T47D (cell line): ENCODE data around the gene WDR48.

Source experiments
- DNase-seq, 2 experiments: peaks; one replicate each; pipeline versions ENCODE4 v3.0.0 to v3.0.0-alpha.2; 2011 to 2012; ENCODE audit warnings: low read depth in 1 of 2, low spot score in 1 of 2
- JUND ChIP-seq: IDR thresholded peaks from 2 replicates; pipeline ENCODE4 v1.6.1; 2012; ENCODE audit warnings: low read depth
- in situ Hi-C: cut with HindIII; loops from 2 replicates; pipeline ENCODE4 v1.10.0; 2016; ENCODE audit warnings: low sequenced_read_pairs, low pct_unique_long_range_greater_than_20kb

The WDR48 gene

GRCh38 chr3:39121621-39122020 is 69.8 kb downstream of the WDR48 start:
- no peak for DNase-seq
- TF ChIP-seq JUND = no peak
- in situ Hi-C loops = no loop called here

GRCh38 chr3:39122813-39123212 is 71.0 kb downstream of the WDR48 start:
- in situ Hi-C loops = no loop called here
- TF ChIP-seq JUND = no peak
- DNase-seq = no peak

GRCh38 chr3:39124876-39125840 is 73.3 kb downstream of the WDR48 start:
- no peak for TF ChIP-seq JUND
- DNase-seq = peak in 1 of 2 experiments; percentile 84
- in situ Hi-C loops = no loop called here

- DNase-seq = peak in 1 of 2 experiments; percentile 77
- peak; percentile 94 for TF ChIP-seq JUND
- in situ Hi-C loops = no loop called here
Observed at GRCh38 chr3:39125841-39126500, 74.2 kb downstream of the WDR48 start.

GRCh38 chr3:39126532-39127071 is 74.8 kb downstream of the WDR48 start:
- DNase-seq = peak in 1 of 2 experiments; percentile 70
- TF ChIP-seq JUND = no peak
- in situ Hi-C loops = no loop called here

GRCh38 chr3:39127269-39127907 is 75.6 kb downstream of the WDR48 start:
- DNase-seq = no peak
- in situ Hi-C loops = no loop called here

GRCh38 chr3:39127908-39128304 is 76.1 kb downstream of the WDR48 start:
- DNase-seq = no peak
- no peak for TF ChIP-seq JUND
- in situ Hi-C loops = no loop called here

More at GRCh38 chr3:39127269-39127907, 75.6 kb downstream of the WDR48 start:
- no peak for TF ChIP-seq JUND

GRCh38 chr3:39128951-39129350 is 77.1 kb downstream of the WDR48 start:
- in situ Hi-C loops = no loop called here
- no peak for DNase-seq
- no peak for TF ChIP-seq JUND

GRCh38 chr3:39130026-39130425 is 78.2 kb downstream of the WDR48 start:
- no peak for TF ChIP-seq JUND
- in situ Hi-C loops = no loop called here
- no peak for DNase-seq

GRCh38 chr3:39130693-39131265 is 79.0 kb downstream of the WDR48 start:
- DNase-seq = no peak
- in situ Hi-C loops = no loop called here
- TF ChIP-seq JUND = no peak

- in situ Hi-C loops = no loop called here
- no peak for TF ChIP-seq JUND
- peak; percentile 47 to 90 for DNase-seq
Observed at GRCh38 chr3:39132096-39133092, 80.6 kb downstream of the WDR48 start.
